ENCODE measurements around the gene TINCR. TPM values are rescaled to one million over a fixed set of nuclear protein-coding genes. Genes with fewer than 3 reads are reported as not detected.

The TINCR gene
- total RNA-seq, 6 experiments from 2014 or later, result 0.05 to 0.34 (median 0.13) TPM; not detected in 1

DNA sequence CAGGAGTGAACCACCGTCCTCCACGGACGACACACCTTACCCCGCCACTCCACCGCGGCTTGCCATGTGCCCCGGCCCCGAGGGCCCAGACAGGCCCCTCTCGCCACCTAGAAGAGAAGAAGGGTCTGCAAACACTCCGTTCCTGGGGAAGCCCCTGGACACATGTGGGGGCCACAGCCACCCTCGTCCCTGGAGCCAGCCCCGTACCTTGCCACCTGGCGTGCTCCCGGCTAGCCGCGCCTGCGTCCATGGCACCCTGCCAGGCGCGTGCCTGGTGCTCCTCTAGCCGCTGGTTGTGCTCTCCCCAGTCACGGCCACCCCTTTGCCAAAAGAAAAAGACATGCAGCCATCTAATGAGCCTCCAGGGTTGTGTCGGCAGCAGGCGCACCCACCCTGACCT is 19.9 kb upstream of the TINCR start:
- H3K27ac Mint-ChIP-seq, result no peak overlapping the region
- H3K36me3 Mint-ChIP-seq (ENCODE audit: low read depth), result peaks cover 19% of the 10 kb centered on the region
- H3K9me3 Mint-ChIP-seq, result no peaks in the 10 kb centered on the region
- TF ChIP-seq, protein P1, sequence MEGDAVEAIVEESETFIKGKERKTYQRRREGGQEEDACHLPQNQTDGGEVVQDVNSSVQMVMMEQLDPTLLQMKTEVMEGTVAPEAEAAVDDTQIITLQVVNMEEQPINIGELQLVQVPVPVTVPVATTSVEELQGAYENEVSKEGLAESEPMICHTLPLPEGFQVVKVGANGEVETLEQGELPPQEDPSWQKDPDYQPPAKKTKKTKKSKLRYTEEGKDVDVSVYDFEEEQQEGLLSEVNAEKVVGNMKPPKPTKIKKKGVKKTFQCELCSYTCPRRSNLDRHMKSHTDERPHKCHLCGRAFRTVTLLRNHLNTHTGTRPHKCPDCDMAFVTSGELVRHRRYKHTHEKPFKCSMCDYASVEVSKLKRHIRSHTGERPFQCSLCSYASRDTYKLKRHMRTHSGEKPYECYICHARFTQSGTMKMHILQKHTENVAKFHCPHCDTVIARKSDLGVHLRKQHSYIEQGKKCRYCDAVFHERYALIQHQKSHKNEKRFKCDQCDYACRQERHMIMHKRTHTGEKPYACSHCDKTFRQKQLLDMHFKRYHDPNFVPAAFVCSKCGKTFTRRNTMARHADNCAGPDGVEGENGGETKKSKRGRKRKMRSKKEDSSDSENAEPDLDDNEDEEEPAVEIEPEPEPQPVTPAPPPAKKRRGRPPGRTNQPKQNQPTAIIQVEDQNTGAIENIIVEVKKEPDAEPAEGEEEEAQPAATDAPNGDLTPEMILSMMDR (IDR thresholded peaks at IDR 0.05), result no peak
- H3K27me3 Mint-ChIP-seq (ENCODE audit: insufficient read depth), result no peaks in the 10 kb centered on the region; the same call in 1 of the 2 replicates
- no peak overlapping the region for H3K4me3 Mint-ChIP-seq
- H3K4me1 Mint-ChIP-seq (ENCODE audit: low read depth), result no peaks in the 10 kb centered on the region
- no peak for DNase-seq

DNA sequence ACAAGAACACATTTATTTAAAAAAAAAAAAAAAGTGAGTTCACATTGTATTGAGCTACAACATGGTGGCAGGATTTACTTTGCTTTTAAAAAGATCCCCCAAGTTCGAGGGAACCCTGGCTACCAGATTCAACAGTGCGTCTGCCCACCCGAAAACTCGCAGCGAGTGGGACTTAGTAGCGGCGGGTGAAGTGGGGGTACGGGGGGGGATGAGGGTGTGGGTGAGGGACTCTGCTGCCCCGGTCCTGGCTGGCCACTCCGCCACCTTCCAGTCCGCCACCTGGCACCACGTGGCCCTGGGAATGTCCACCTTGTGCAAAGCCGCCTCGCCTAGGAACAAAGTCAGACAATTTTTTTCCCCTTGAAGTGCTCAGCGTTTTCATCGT is 19.3 kb upstream of the TINCR start:
- H3K4me1 Mint-ChIP-seq (ENCODE audit: low read depth), result no peaks in the 10 kb centered on the region

DNA sequence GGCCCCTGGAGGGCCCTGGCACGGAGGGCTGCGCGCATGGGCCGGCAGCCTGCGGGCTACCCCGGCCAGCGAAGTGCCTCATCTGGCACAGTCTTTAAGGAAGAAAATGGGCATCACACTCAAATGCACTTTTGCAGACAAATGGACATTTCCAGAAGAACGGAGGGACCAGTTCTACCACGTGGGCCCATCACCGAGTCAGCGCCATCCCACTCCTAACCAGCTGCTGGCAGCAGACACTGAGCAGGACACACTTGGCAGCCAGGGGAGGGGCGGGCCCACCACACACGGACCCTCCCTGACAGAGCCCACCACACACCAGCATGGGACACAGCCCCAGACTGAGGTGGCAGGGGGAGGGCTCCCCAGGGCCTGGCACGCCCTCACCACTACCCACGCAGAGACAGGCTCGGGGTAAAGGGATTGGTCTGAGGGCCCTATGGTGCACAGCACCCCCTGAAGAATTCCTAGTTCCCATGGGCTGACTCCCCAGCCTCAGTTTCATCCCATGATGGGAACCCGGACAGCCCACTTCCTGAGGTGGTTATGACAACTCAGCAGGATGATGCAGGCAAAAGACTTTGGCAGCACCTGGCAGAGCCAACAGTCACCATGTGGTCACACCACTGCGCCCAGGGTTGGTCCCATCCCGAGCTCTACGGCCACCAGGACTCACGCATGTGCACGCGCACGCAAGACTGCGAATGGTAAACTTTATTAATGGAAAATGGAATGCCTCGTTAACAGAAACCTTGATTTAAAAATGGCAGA is 18.7 kb upstream of the TINCR start:
- DNase-seq, result no peak
- peak overlapping the region; percentile 33; the same call in 1 of the 2 replicates for H3K27ac Mint-ChIP-seq
- H3K36me3 Mint-ChIP-seq (ENCODE audit: low read depth), result peaks cover 9% of the 10 kb centered on the region; the same call in 1 of the 2 replicates
- H3K4me3 Mint-ChIP-seq, result no peak overlapping the region
- TF ChIP-seq, protein P1 (IDR thresholded peaks at IDR 0.05), result no peak
- no peaks in the 10 kb centered on the region for H3K27me3 Mint-ChIP-seq (ENCODE audit: insufficient read depth)
- no peaks in the 10 kb centered on the region for H3K4me1 Mint-ChIP-seq (ENCODE audit: low read depth)
- no peaks in the 10 kb centered on the region for H3K9me3 Mint-ChIP-seq

More for the DNA sequence above, 19.3 kb upstream of the TINCR start:
- TF ChIP-seq, protein P1 (IDR thresholded peaks at IDR 0.05), result no peak
- Mint-ChIP-seq H3K27me3 (ENCODE audit: insufficient read depth) (no peaks in the 10 kb centered on the region; the same call in 1 of the 2 replicates), H3K36me3 (ENCODE audit: low read depth) (peaks cover 14% of the 10 kb centered on the region), H3K9me3 (no peaks in the 10 kb centered on the region), H3K27ac (no peak overlapping the region), H3K4me3 (no peak overlapping the region)
- DNase-seq, result no peak

DNA sequence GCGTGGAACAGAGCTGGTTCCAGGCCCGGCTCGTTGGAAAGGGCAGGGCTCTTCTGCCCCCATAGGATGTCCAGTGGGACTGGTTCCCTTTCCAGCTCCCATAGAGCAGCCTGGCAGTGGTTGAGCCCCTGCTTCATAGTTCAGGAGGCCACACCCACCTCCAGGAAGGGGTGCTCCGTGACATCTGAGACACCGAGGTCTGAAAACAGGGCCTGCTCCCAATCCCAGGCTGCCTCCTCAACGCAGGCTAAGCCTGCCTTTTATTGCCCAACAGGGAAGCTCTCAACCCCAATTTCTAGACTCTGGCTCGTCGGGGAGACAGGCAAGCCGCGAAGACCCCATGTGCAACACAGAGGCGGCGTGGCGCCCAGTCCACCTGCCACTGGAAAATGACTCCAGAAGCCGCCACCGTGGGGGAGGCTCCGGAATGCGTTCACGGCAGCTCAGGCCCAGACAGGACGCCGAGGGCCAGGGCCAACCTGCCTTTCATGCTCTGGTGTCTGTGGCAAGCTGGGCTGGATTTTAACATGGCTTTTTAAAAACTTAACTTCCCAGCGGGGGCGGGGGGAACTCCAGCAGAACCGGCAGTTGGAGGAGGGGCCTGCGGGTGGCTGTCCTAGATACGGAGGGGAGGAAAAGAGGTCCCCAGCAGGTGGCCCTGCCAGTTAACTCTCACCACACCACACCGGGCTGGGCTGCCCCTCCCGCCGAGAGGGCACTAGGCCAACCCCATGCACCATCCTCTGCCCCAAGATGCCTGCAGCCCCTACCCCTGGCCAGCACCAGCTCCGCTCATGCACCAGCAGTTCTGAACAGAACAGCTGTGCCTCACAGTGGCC is 17.9 kb upstream of the TINCR start:
- no peaks in the 10 kb centered on the region for H3K27me3 Mint-ChIP-seq (ENCODE audit: insufficient read depth)
- H3K27ac Mint-ChIP-seq, result no peak overlapping the region
- peaks cover 9% of the 10 kb centered on the region; the same call in 1 of the 2 replicates for H3K36me3 Mint-ChIP-seq (ENCODE audit: low read depth)
- no peaks in the 10 kb centered on the region for H3K4me1 Mint-ChIP-seq (ENCODE audit: low read depth)
- no peaks in the 10 kb centered on the region for H3K9me3 Mint-ChIP-seq
- no peak for DNase-seq
- TF ChIP-seq, protein P1 (IDR thresholded peaks at IDR 0.05), result no peak
- no peak overlapping the region for H3K4me3 Mint-ChIP-seq

DNA sequence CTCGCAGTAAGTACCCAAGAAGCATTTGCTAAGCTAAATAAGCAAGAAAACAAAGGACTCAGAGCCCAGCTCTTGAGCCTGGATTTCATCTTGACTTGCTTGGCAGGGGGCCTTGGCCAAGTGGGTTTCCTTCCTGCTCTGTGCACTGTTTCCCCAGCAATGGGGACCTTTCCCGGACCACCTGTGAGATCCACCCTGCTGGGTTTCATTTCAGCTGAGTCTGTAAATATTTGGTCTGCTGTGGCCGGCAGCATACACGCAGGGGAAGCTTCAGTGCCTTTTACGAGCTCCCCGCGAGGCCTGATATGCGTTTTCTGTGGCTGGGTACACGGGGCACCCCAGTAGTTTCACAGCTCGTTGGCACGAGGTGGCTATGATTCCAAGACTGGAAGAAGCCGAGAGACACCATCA is 12.4 kb upstream of the TINCR start:
- DNase-seq, result no peak
- no peaks in the 10 kb centered on the region for H3K36me3 Mint-ChIP-seq (ENCODE audit: low read depth)
- H3K4me3 Mint-ChIP-seq, result no peak overlapping the region
- no peaks in the 10 kb centered on the region for H3K9me3 Mint-ChIP-seq
- H3K27me3 Mint-ChIP-seq (ENCODE audit: insufficient read depth), result no peaks in the 10 kb centered on the region
- no peak overlapping the region for H3K27ac Mint-ChIP-seq
- TF ChIP-seq, protein P1 (IDR thresholded peaks at IDR 0.05), result no peak
- peaks cover 11% of the 10 kb centered on the region for H3K4me1 Mint-ChIP-seq (ENCODE audit: low read depth)

Measured in HFFc6 (cell line).